ENCODE data around the gene HUS1B. TPM values are rescaled to one million over a fixed set of nuclear protein-coding genes. Genes with fewer than 3 reads are reported as not detected.
"Not testable (repeated sequence)": the region's sequence is repeated elsewhere in the genome, so short reads cannot be mapped to it uniquely, and the experiment has no call there.

Gene HUS1B
- 4.5 TPM for total RNA-seq

GRCh38 chr6:656460-657252, at the start of gene HUS1B:
TSS of gene HUS1B (minus strand) at chr6:657100. CDS start at chr6:656944, 156 bp downstream.
- Histone ChIP-seq H3K4me3 (ENCODE audit: low read length) (no peak within 1 kb of the TSS), H3K27me3 (ENCODE audit: insufficient read depth, low read length) (no peaks in the 10 kb centered on the region), H3K4me1 (ENCODE audit: insufficient read depth, low read length) (peaks cover 5% of the 10 kb centered on the region), H3K9me3 (ENCODE audit: low read depth, low read length) (no peaks in the 10 kb centered on the region)

- H3K4me3 ChIP-seq (ENCODE audit: low read length): no peak overlapping the region
- H3K9me3 ChIP-seq (ENCODE audit: low read depth, low read length): no peaks in the 10 kb centered on the region
- H3K4me1 ChIP-seq (ENCODE audit: insufficient read depth, low read length): peaks cover 10% of the 10 kb centered on the region
- H3K27me3 ChIP-seq (ENCODE audit: insufficient read depth, low read length): peaks cover 4% of the 10 kb centered on the region
Observed at GRCh38 chr6:706146-706545, 49.2 kb upstream of the HUS1B start.

- Histone ChIP-seq H3K4me1 (ENCODE audit: insufficient read depth, low read length) (peaks cover under 1% of the 10 kb centered on the region), H3K27me3 (ENCODE audit: insufficient read depth, low read length) (peaks cover 4% of the 10 kb centered on the region), H3K4me3 (ENCODE audit: low read length) (no peak overlapping the region), H3K9me3 (ENCODE audit: low read depth, low read length) (no peaks in the 10 kb centered on the region)
Observed at GRCh38 chr6:705047-705446, 48.1 kb upstream of the HUS1B start.

GRCh38 chr6:704046-704445, 47.1 kb upstream of the HUS1B start:
- Histone ChIP-seq H3K4me3 (ENCODE audit: low read length) (no peak overlapping the region), H3K27me3 (ENCODE audit: insufficient read depth, low read length) (peaks cover 4% of the 10 kb centered on the region)

GRCh38 chr6:703552-703951, 46.7 kb upstream of the HUS1B start:
- Histone ChIP-seq H3K27me3 (ENCODE audit: insufficient read depth, low read length) (peaks cover 4% of the 10 kb centered on the region), H3K4me3 (ENCODE audit: low read length) (no peak overlapping the region), H3K4me1 (ENCODE audit: insufficient read depth, low read length) (no peaks in the 10 kb centered on the region), H3K9me3 (ENCODE audit: low read depth, low read length) (no peaks in the 10 kb centered on the region)

More at GRCh38 chr6:704046-704445, 47.1 kb upstream of the HUS1B start:
- no peaks in the 10 kb centered on the region for H3K9me3 ChIP-seq (ENCODE audit: low read depth, low read length)
- no peaks in the 10 kb centered on the region for H3K4me1 ChIP-seq (ENCODE audit: insufficient read depth, low read length)

- H3K9me3 ChIP-seq (ENCODE audit: low read depth, low read length): no peaks in the 10 kb centered on the region
- H3K4me3 ChIP-seq (ENCODE audit: low read length): no peak overlapping the region
- no peaks in the 10 kb centered on the region for H3K4me1 ChIP-seq (ENCODE audit: insufficient read depth, low read length)
- H3K27me3 ChIP-seq (ENCODE audit: insufficient read depth, low read length): peaks cover 4% of the 10 kb centered on the region
Observed at GRCh38 chr6:701700-702479, 45.0 kb upstream of the HUS1B start.

GRCh38 chr6:701215-701614, 44.3 kb upstream of the HUS1B start:
- peaks cover 4% of the 10 kb centered on the region for H3K27me3 ChIP-seq (ENCODE audit: insufficient read depth, low read length)
- no peaks in the 10 kb centered on the region for H3K9me3 ChIP-seq (ENCODE audit: low read depth, low read length)
- H3K4me1 ChIP-seq (ENCODE audit: insufficient read depth, low read length): no peaks in the 10 kb centered on the region
- no peak overlapping the region for H3K4me3 ChIP-seq (ENCODE audit: low read length)

- Histone ChIP-seq H3K27me3 (ENCODE audit: insufficient read depth, low read length) (peaks cover 4% of the 10 kb centered on the region), H3K4me1 (ENCODE audit: insufficient read depth, low read length) (no peaks in the 10 kb centered on the region), H3K9me3 (ENCODE audit: low read depth, low read length) (no peaks in the 10 kb centered on the region), H3K4me3 (ENCODE audit: low read length) (no peak overlapping the region)
Observed at GRCh38 chr6:700490-700889, 43.6 kb upstream of the HUS1B start.

- Histone ChIP-seq H3K4me3 (ENCODE audit: low read length) (no peak overlapping the region), H3K27me3 (ENCODE audit: insufficient read depth, low read length) (no peaks in the 10 kb centered on the region), H3K4me1 (ENCODE audit: insufficient read depth, low read length) (no peaks in the 10 kb centered on the region), H3K9me3 (ENCODE audit: low read depth, low read length) (no peaks in the 10 kb centered on the region)
Observed at GRCh38 chr6:699319-699718, 42.4 kb upstream of the HUS1B start.

GRCh38 chr6:694431-695126, 37.7 kb upstream of the HUS1B start:
- H3K27me3 ChIP-seq (ENCODE audit: insufficient read depth, low read length); H3K4me3 ChIP-seq (ENCODE audit: low read length); H3K9me3 ChIP-seq (ENCODE audit: low read depth, low read length): not testable (repeated sequence)
- peaks cover 19% of the 10 kb centered on the region for H3K4me1 ChIP-seq (ENCODE audit: insufficient read depth, low read length)

- no peaks in the 10 kb centered on the region for H3K27me3 ChIP-seq (ENCODE audit: insufficient read depth, low read length)
- H3K4me3 ChIP-seq (ENCODE audit: low read length): no peak overlapping the region
- peaks cover 19% of the 10 kb centered on the region for H3K4me1 ChIP-seq (ENCODE audit: insufficient read depth, low read length)
Observed at GRCh38 chr6:693723-694009, 36.8 kb upstream of the HUS1B start.

GRCh38 chr6:692858-693722, 36.2 kb upstream of the HUS1B start, which contains the start of gene EXOC2:
TSS of gene EXOC2 (minus strand) at chr6:693139. CDS start at chr6:637818, 55,321 bp downstream.
- Histone ChIP-seq H3K9me3 (ENCODE audit: low read depth, low read length) (no peaks in the 10 kb centered on the region), H3K27me3 (ENCODE audit: insufficient read depth, low read length) (no peaks in the 10 kb centered on the region), H3K4me1 (ENCODE audit: insufficient read depth, low read length) (peaks cover 19% of the 10 kb centered on the region), H3K4me3 (ENCODE audit: low read length) (peak within 1 kb of the TSS; percentile 73)

More at GRCh38 chr6:693723-694009, 36.8 kb upstream of the HUS1B start:
- no peaks in the 10 kb centered on the region for H3K9me3 ChIP-seq (ENCODE audit: low read depth, low read length)

- Histone ChIP-seq H3K4me3 (ENCODE audit: low read length) (peak overlapping the region; percentile 73), H3K27me3 (ENCODE audit: insufficient read depth, low read length) (no peaks in the 10 kb centered on the region), H3K4me1 (ENCODE audit: insufficient read depth, low read length) (peaks cover 19% of the 10 kb centered on the region), H3K9me3 (ENCODE audit: low read depth, low read length) (no peaks in the 10 kb centered on the region)
Observed at GRCh38 chr6:692356-692851, 35.5 kb upstream of the HUS1B start.

- H3K27me3 ChIP-seq (ENCODE audit: insufficient read depth, low read length): no peaks in the 10 kb centered on the region
- H3K9me3 ChIP-seq (ENCODE audit: low read depth, low read length): no peaks in the 10 kb centered on the region
- H3K4me1 ChIP-seq (ENCODE audit: insufficient read depth, low read length): peaks cover 31% of the 10 kb centered on the region
- no peak overlapping the region for H3K4me3 ChIP-seq (ENCODE audit: low read length)
Observed at GRCh38 chr6:689223-689622, 32.3 kb upstream of the HUS1B start.
